Keratinocyte (primary cell): Measurements from ENCODE around the gene SPA17. TPM values are rescaled to one million over a fixed set of nuclear protein-coding genes. Genes with fewer than 3 reads are reported as not detected.

Experiments used
- DNase-seq: peaks from one replicate; pipeline ENCODE4 v3.0.0-alpha.2; 2011; ENCODE audit warnings: low read depth, missing footprints, low spot score
- FAIRE-seq: peaks from 2 replicates; lab custom pipeline; 2011; peaks lifted over from hg19 to GRCh38; lab: Jason Lieb, UNC
- H2AFZ ChIP-seq: 2 replicates; pipeline ENCODE4 v1.6.0; 2012; ENCODE audit warnings: low read length, control low read depth, inconsistent platforms; ENCODE audit not compliant: control insufficient read depth
- H3K27ac ChIP-seq: 2 replicates; pipeline ENCODE4 v1.5.1; 2011; ENCODE audit warnings: low read length; ENCODE audit not compliant: control insufficient read depth, insufficient read depth
- H3K27me3 ChIP-seq: 3 replicates; pipeline ENCODE4 v1.6.0; 2011; ENCODE audit warnings: low read length; ENCODE audit not compliant: control insufficient read depth, insufficient read depth; ENCODE audit errors: extremely low read depth
- H3K36me3 ChIP-seq, 2 experiments: 2 replicates in 1 of 2; 3 replicates in 1 of 2; pipeline ENCODE4 v1.5.1; 2011; ENCODE audit warnings: low read length in 2 of 2, mild to moderate bottlenecking in 1 of 2; ENCODE audit not compliant: control insufficient read depth in 2 of 2, insufficient read depth in 2 of 2; ENCODE audit errors: extremely low read depth in 1 of 2
- H3K4me1 ChIP-seq: 3 replicates; pipeline ENCODE4 v1.5.1; 2011; ENCODE audit warnings: low read length; ENCODE audit not compliant: control insufficient read depth, insufficient read depth; ENCODE audit errors: extremely low read depth
- H3K4me2 ChIP-seq: 3 replicates; pipeline ENCODE4 v1.6.0; 2011; ENCODE audit warnings: low read depth, low read length; ENCODE audit not compliant: control insufficient read depth, insufficient read depth; ENCODE audit errors: extremely low read depth
- H3K4me3 ChIP-seq, 3 experiments: fragments of 200-600 bp in 1 of 3; sonication (generic) in 1 of 3; 2 replicates in 2 of 3; 3 replicates in 1 of 3; pipeline ENCODE4 v1.5.1; 2011 to 2016; ENCODE audit warnings: low read length in 3 of 3, mild to moderate bottlenecking in 3 of 3, control low read depth in 2 of 3, inconsistent platforms in 1 of 3, low read depth in 1 of 3, mixed read lengths in 1 of 3, mixed run types in 1 of 3, moderate library complexity in 1 of 3; ENCODE audit not compliant: control insufficient read depth in 2 of 3, insufficient read depth in 2 of 3; ENCODE audit errors: extremely low read depth in 1 of 3
- H3K79me2 ChIP-seq: 2 replicates; pipeline ENCODE4 v1.6.0; 2012; ENCODE audit warnings: low read length; ENCODE audit not compliant: control insufficient read depth, insufficient read depth
- H3K9ac ChIP-seq: 3 replicates; pipeline ENCODE4 v1.6.0; 2011; ENCODE audit warnings: low read length; ENCODE audit not compliant: control insufficient read depth, insufficient read depth; ENCODE audit errors: extremely low read depth
- H3K9me1 ChIP-seq: 3 replicates; pipeline ENCODE4 v1.6.0; 2011; ENCODE audit warnings: low read length; ENCODE audit not compliant: control insufficient read depth, insufficient read depth; ENCODE audit errors: extremely low read depth
- H3K9me3 ChIP-seq: 2 replicates; pipeline ENCODE4 v1.5.1; 2012; ENCODE audit warnings: low read depth, low read length; ENCODE audit not compliant: control insufficient read depth
- H4K20me1 ChIP-seq: 3 replicates; pipeline ENCODE4 v1.6.0; 2011; ENCODE audit warnings: low read length; ENCODE audit not compliant: control insufficient read depth, insufficient read depth; ENCODE audit errors: extremely low read depth
- CTCF ChIP-seq, 3 experiments: IDR thresholded peaks in 1 of 3; conservative IDR thresholded peaks in 1 of 3; optimal IDR thresholded peaks in 1 of 3; 2 replicates in 2 of 3; 3 replicates in 1 of 3; pipeline versions ENCODE3 to v1.5.1; 2011; ENCODE audit warnings: low read length in 3 of 3, mild to moderate bottlenecking in 3 of 3, moderate library complexity in 2 of 3, control low read depth in 1 of 3, inconsistent platforms in 1 of 3; ENCODE audit not compliant: insufficient read depth in 2 of 3; ENCODE audit errors: extremely low read depth in 1 of 3
- EZH2 ChIP-seq: IDR thresholded peaks from one replicate; pipeline ENCODE4 v1.6.1; 2012; ENCODE audit warnings: inconsistent platforms, mild to moderate bottlenecking, low read length, moderate library complexity
- dilution Hi-C: fragments of 300-500 bp; cut with MboI; formaldehyde crosslinking; loops from one replicate; pipeline ENCODE4 v1.7.0; 2020; ENCODE audit warnings: low sequenced_read_pairs; ENCODE audit not compliant: extremely low pct_ligation_motif_present
- polyA plus RNA-seq, 5 experiments: library from polyadenylated mRNA; depleted of rRNA in 3 of 5; stranded (reverse) in 3 of 5; stranded (forward) in 1 of 5; unstranded in 1 of 5; fragments of >200 nt; gene quantifications; 1 replicate in 1 of 5; 2 replicates in 3 of 5; 3 replicates in 1 of 5; pipeline versions ENCODE4 v1.2.1 to v1.2.3, GENCODE V29; 2011 to 2012; ENCODE audit warnings: missing spikeins in 2 of 5, low read depth in 1 of 5, low replicate concordance in 1 of 5

Gene SPA17
- polyA plus RNA-seq, 1 donor (not counting 4 experiments of a cell fraction or from before 2014, with no cell fraction given) = 19.5 TPM

GRCh38 chr11:124667601-124668000 is 6.1 kb upstream of the SPA17 start:
- H2AFZ ChIP-seq = no peak overlapping the region
- dilution Hi-C loops = no loop called here
- no peak for DNase-seq
- H3K27ac ChIP-seq = no peak overlapping the region
- no peak overlapping the region for H3K9ac ChIP-seq
- FAIRE-seq = no peak
- no peaks in the 10 kb centered on the region for H4K20me1 ChIP-seq
- H3K36me3 ChIP-seq = no peaks in the 10 kb centered on the region
- no peaks in the 10 kb centered on the region for H3K27me3 ChIP-seq
- H3K4me3 ChIP-seq = no peak overlapping the region
- no peaks in the 10 kb centered on the region for H3K79me2 ChIP-seq
- no peak overlapping the region for H3K4me2 ChIP-seq
- TF ChIP-seq CTCF (optimal IDR thresholded peaks at IDR 0.05 in 1 of 3, IDR thresholded peaks at IDR 0.05 in 1 of 3, conservative IDR thresholded peaks at IDR 0.05 in 1 of 3; ENCODE audit: extremely low read depth in 1 of 3, insufficient read depth in 2 of 3, low read length in 3 of 3) (no peak), EZH2 (no peak)
- peaks cover under 1% of the 10 kb centered on the region for H3K4me1 ChIP-seq
- no peaks in the 10 kb centered on the region for H3K9me1 ChIP-seq
- H3K9me3 ChIP-seq = no peaks in the 10 kb centered on the region

GRCh38 chr11:124669193-124669592 is 4.5 kb upstream of the SPA17 start:
- peaks cover 6% of the 10 kb centered on the region for H3K4me1 ChIP-seq
- H3K27ac ChIP-seq = no peak overlapping the region
- dilution Hi-C loops = no loop called here
- H3K79me2 ChIP-seq = no peaks in the 10 kb centered on the region
- H3K4me2 ChIP-seq = no peak overlapping the region
- DNase-seq = no peak
- H3K9me3 ChIP-seq = no peaks in the 10 kb centered on the region
- no peak overlapping the region for H3K9ac ChIP-seq
- FAIRE-seq = peak; percentile 85
- no peak overlapping the region for H3K4me3 ChIP-seq
- no peak overlapping the region for H2AFZ ChIP-seq
- H3K9me1 ChIP-seq = no peaks in the 10 kb centered on the region
- H4K20me1 ChIP-seq = no peaks in the 10 kb centered on the region
- no peaks in the 10 kb centered on the region for H3K36me3 ChIP-seq
- no peaks in the 10 kb centered on the region for H3K27me3 ChIP-seq
- peak; percentile 67 to 97 (median 74) for TF ChIP-seq CTCF (optimal IDR thresholded peaks at IDR 0.05 in 1 of 3, IDR thresholded peaks at IDR 0.05 in 1 of 3, conservative IDR thresholded peaks at IDR 0.05 in 1 of 3; ENCODE audit: extremely low read depth in 1 of 3, insufficient read depth in 2 of 3, low read length in 3 of 3)
- no peak for TF ChIP-seq EZH2
